HepG2 (cell line): ENCODE results near the gene HOXA6. TPM values are rescaled to one million over a fixed set of nuclear protein-coding genes. Genes with fewer than 3 reads are reported as not detected.

Experiments
- CBX1 ChIP-seq: IDR thresholded peaks from one replicate; pipeline ENCODE4 v1.6.1; 2016; ENCODE audit warnings: antibody characterized with exemption, low read depth
- LCORL ChIP-seq, 2 experiments: fragments of 450-650 bp in 1 of 2; sonication (generic) in 1 of 2; formaldehyde crosslinking in 1 of 2; IDR thresholded peaks; 2 replicates each; pipeline versions ENCODE4 v1.5.0 to v1.6.1; 2017 to 2020; ENCODE audit warnings: antibody characterized with exemption in 1 of 2, missing genetic modification reagents in 1 of 2
- MXD1 ChIP-seq: sonication (generic); formaldehyde crosslinking; IDR thresholded peaks from 2 replicates; pipeline ENCODE4 v1.4.0; 2020; ENCODE audit warnings: mild to moderate bottlenecking, missing genetic modification reagents
- NFATC3 ChIP-seq: sonication (generic); formaldehyde crosslinking; IDR thresholded peaks from 2 replicates; pipeline ENCODE4 v1.5.1; 2020; ENCODE audit warnings: mild to moderate bottlenecking, missing genetic modification reagents
- RCOR2 ChIP-seq: IDR thresholded peaks from 2 replicates; pipeline ENCODE4 v1.6.1; 2016; ENCODE audit warnings: missing biosample characterization, missing genetic modification reagents
- SIX1 ChIP-seq: sonication (generic); formaldehyde crosslinking; IDR thresholded peaks from 2 replicates; pipeline ENCODE4 v1.4.0; 2020; ENCODE audit warnings: missing genetic modification reagents, borderline replicate concordance
- TBP ChIP-seq: sonication (generic); formaldehyde crosslinking; IDR thresholded peaks from 2 replicates; pipeline ENCODE4 v1.5.0; 2020; ENCODE audit warnings: missing genetic modification reagents
- TSC22D2 ChIP-seq: sonication (generic); formaldehyde crosslinking; IDR thresholded peaks from 2 replicates; pipeline ENCODE4 v1.5.1; 2020; ENCODE audit warnings: missing genetic modification reagents, mild to moderate bottlenecking, borderline replicate concordance
- XRCC5 ChIP-seq: fragments of 200-400 bp; formaldehyde crosslinking; optimal IDR thresholded peaks from 2 replicates; pipeline ENCODE3; 2017; ENCODE audit warnings: mild to moderate bottlenecking, low read length
- ZNF276 ChIP-seq: sonication (generic); formaldehyde crosslinking; IDR thresholded peaks from 2 replicates; pipeline ENCODE4 v1.4.0; 2020; ENCODE audit warnings: mild to moderate bottlenecking, low read depth, missing genetic modification reagents
- ZNF549 ChIP-seq: sonication (generic); formaldehyde crosslinking; IDR thresholded peaks from 2 replicates; pipeline ENCODE4 v1.5.0; 2020; ENCODE audit warnings: missing genetic modification reagents
- ZNF678 ChIP-seq: sonication (generic); formaldehyde crosslinking; IDR thresholded peaks from 2 replicates; pipeline ENCODE4 v1.4.0; 2020; ENCODE audit warnings: mild to moderate bottlenecking, missing genetic modification reagents
- ZNF768 ChIP-seq: sonication (generic); formaldehyde crosslinking; IDR thresholded peaks from 2 replicates; pipeline ENCODE4 v1.4.0; 2020; ENCODE audit warnings: missing genetic modification reagents
- polyA plus RNA-seq, 8 experiments: library from polyadenylated mRNA; depleted of rRNA in 3 of 8; stranded (reverse) in 7 of 8; unstranded in 1 of 8; fragments of >200 nt; fragmentation: Illumina TruSeq in 4 of 8; extraction: Trizol in 4 of 8; gene quantifications; 2 replicates each; pipeline versions ENCODE4 v1.2.1 to v1.2.3, GENCODE V29; 2011 to 2016; ENCODE audit warnings: low read depth in 4 of 8, missing spikeins in 1 of 8, mixed read lengths in 1 of 8; ENCODE audit not compliant: insufficient read depth in 1 of 8
- total RNA-seq, 5 experiments: library from RNA; depleted of rRNA; stranded (reverse); fragments of >200 nt; fragmentation: Illumina TruSeq; extraction: Trizol; gene quantifications; 2 replicates each; pipeline ENCODE4 v1.2.3, GENCODE V29; 2016; ENCODE audit warnings: low read depth in 1 of 5
- TF ChIP-seq, protein P1 (sequence below): sonication (generic); formaldehyde crosslinking; IDR thresholded peaks from 2 replicates; pipeline ENCODE4 v1.8.0; 2022; ENCODE audit warnings: missing genetic modification reagents, mild to moderate bottlenecking, moderate library complexity, borderline replicate concordance
- TF ChIP-seq, protein P2 (sequence below): IDR thresholded peaks from 2 replicates; pipeline ENCODE4 v1.6.1; 2016; ENCODE audit warnings: low read depth, missing genetic modification reagents, missing compliant biosample characterization
- TF ChIP-seq, protein P3 (sequence below): sonication (generic); formaldehyde crosslinking; IDR thresholded peaks from 2 replicates; pipeline ENCODE4 v1.4.0; 2020; ENCODE audit warnings: missing genetic modification reagents

HOXA6 gene
- total and polyA plus RNA-seq, 2 of the 13 experiments (the other 11 are each of a cell fraction or from before 2014, with no cell fraction given) = 1.3 to 1.5 TPM

- TF ChIP-seq, protein P1, sequence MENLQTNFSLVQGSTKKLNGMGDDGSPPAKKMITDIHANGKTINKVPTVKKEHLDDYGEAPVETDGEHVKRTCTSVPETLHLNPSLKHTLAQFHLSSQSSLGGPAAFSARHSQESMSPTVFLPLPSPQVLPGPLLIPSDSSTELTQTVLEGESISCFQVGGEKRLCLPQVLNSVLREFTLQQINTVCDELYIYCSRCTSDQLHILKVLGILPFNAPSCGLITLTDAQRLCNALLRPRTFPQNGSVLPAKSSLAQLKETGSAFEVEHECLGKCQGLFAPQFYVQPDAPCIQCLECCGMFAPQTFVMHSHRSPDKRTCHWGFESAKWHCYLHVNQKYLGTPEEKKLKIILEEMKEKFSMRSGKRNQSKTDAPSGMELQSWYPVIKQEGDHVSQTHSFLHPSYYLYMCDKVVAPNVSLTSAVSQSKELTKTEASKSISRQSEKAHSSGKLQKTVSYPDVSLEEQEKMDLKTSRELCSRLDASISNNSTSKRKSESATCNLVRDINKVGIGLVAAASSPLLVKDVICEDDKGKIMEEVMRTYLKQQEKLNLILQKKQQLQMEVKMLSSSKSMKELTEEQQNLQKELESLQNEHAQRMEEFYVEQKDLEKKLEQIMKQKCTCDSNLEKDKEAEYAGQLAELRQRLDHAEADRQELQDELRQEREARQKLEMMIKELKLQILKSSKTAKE (CRISPR knock-in tag) = no peak
- TF ChIP-seq ZNF768 (CRISPR knock-in tag) (peak; percentile 23; the same call in 1 of the 2 replicates), SIX1 (CRISPR knock-in tag) (no peak), NFATC3 (CRISPR knock-in tag) (no peak), LCORL (IDR thresholded peaks at IDR 0.05) (no peak), LCORL (CRISPR knock-in tag; IDR thresholded peaks at IDR 0.05) (peak; percentile 45; the same call in 1 of the 2 replicates), ZNF678 (CRISPR knock-in tag) (no peak), CBX1 (no peak), RCOR2 (CRISPR knock-in tag) (no peak), MXD1 (CRISPR knock-in tag) (no peak; the same call in 1 of the 2 replicates), TBP (no peak), ZNF276 (CRISPR knock-in tag) (no peak), TSC22D2 (CRISPR knock-in tag) (no peak), ZNF549 (no peak), XRCC5 (peak; percentile 42)
- TF ChIP-seq, protein P2, sequence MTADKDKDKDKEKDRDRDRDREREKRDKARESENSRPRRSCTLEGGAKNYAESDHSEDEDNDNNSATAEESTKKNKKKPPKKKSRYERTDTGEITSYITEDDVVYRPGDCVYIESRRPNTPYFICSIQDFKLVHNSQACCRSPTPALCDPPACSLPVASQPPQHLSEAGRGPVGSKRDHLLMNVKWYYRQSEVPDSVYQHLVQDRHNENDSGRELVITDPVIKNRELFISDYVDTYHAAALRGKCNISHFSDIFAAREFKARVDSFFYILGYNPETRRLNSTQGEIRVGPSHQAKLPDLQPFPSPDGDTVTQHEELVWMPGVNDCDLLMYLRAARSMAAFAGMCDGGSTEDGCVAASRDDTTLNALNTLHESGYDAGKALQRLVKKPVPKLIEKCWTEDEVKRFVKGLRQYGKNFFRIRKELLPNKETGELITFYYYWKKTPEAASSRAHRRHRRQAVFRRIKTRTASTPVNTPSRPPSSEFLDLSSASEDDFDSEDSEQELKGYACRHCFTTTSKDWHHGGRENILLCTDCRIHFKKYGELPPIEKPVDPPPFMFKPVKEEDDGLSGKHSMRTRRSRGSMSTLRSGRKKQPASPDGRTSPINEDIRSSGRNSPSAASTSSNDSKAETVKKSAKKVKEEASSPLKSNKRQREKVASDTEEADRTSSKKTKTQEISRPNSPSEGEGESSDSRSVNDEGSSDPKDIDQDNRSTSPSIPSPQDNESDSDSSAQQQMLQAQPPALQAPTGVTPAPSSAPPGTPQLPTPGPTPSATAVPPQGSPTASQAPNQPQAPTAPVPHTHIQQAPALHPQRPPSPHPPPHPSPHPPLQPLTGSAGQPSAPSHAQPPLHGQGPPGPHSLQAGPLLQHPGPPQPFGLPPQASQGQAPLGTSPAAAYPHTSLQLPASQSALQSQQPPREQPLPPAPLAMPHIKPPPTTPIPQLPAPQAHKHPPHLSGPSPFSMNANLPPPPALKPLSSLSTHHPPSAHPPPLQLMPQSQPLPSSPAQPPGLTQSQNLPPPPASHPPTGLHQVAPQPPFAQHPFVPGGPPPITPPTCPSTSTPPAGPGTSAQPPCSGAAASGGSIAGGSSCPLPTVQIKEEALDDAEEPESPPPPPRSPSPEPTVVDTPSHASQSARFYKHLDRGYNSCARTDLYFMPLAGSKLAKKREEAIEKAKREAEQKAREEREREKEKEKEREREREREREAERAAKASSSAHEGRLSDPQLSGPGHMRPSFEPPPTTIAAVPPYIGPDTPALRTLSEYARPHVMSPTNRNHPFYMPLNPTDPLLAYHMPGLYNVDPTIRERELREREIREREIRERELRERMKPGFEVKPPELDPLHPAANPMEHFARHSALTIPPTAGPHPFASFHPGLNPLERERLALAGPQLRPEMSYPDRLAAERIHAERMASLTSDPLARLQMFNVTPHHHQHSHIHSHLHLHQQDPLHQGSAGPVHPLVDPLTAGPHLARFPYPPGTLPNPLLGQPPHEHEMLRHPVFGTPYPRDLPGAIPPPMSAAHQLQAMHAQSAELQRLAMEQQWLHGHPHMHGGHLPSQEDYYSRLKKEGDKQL (CRISPR knock-in tag) = no peak
- TF ChIP-seq, protein P3, sequence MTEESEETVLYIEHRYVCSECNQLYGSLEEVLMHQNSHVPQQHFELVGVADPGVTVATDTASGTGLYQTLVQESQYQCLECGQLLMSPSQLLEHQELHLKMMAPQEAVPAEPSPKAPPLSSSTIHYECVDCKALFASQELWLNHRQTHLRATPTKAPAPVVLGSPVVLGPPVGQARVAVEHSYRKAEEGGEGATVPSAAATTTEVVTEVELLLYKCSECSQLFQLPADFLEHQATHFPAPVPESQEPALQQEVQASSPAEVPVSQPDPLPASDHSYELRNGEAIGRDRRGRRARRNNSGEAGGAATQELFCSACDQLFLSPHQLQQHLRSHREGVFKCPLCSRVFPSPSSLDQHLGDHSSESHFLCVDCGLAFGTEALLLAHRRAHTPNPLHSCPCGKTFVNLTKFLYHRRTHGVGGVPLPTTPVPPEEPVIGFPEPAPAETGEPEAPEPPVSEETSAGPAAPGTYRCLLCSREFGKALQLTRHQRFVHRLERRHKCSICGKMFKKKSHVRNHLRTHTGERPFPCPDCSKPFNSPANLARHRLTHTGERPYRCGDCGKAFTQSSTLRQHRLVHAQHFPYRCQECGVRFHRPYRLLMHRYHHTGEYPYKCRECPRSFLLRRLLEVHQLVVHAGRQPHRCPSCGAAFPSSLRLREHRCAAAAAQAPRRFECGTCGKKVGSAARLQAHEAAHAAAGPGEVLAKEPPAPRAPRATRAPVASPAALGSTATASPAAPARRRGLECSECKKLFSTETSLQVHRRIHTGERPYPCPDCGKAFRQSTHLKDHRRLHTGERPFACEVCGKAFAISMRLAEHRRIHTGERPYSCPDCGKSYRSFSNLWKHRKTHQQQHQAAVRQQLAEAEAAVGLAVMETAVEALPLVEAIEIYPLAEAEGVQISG (CRISPR knock-in tag) = peak; percentile 33; the same call in 1 of the 2 replicates
Measured at GRCh38 chr7:27150568-27151340, 3.2 kb upstream of the HOXA6 start (continued).
